Gastroesophageal sphincter (tissue), 4 donors: Measurements from ENCODE around the gene ARID5B. TPM values are rescaled to one million over a fixed set of nuclear protein-coding genes. Genes with fewer than 3 reads are reported as not detected.
A peak's percentile ranks its signal among the peaks of the same experiment; 100 is the strongest.

Experiments used
- ATAC-seq: fragments of 150-250 bp; one replicate; pipeline ENCODE4 v1.9.1; 2016; ENCODE audit warnings: mild to moderate bottlenecking, moderate library complexity
- H3K27ac ChIP-seq, 4 donors: fragments of 200-600 bp; sonication (generic) in 3 of 4; 1 replicate in 3 of 4; 2 replicates in 1 of 4; pipeline ENCODE4 v1.5.1; 2016 to 2019
- H3K27me3 ChIP-seq: fragments of 200-600 bp; sonication (generic); one replicate; pipeline ENCODE4 v1.5.1; 2019
- H3K36me3 ChIP-seq, 2 donors: fragments of 200-600 bp; sonication (generic); one replicate each; pipeline ENCODE4 v1.5.1; 2019; ENCODE audit warnings: control low read depth in 1 of 2
- H3K4me1 ChIP-seq, 3 donors: fragments of 200-600 bp; sonication (generic); 1 replicate in 2 of 3; 2 replicates in 1 of 3; pipeline ENCODE4 v1.5.1; 2016 to 2019; ENCODE audit warnings: control low read depth in 2 of 3
- H3K4me3 ChIP-seq, 2 donors: fragments of 200-600 bp; sonication (generic); one replicate each; pipeline ENCODE4 v1.5.1; 2019; ENCODE audit warnings: mild to moderate bottlenecking in 1 of 2, moderate library complexity in 1 of 2
- H3K9me3 ChIP-seq, 3 donors: fragments of 200-600 bp; sonication (generic); one replicate each; pipeline ENCODE4 v1.5.1; 2017 to 2019; ENCODE audit warnings: control low read depth in 2 of 3
- CTCF ChIP-seq, 4 experiments: fragments of 200-600 bp in 2 of 4; fragments of 450-650 bp in 2 of 4; sonication (generic) in 1 of 4; IDR thresholded peaks; one replicate each; pipeline ENCODE4 v1.5.1; 2017 to 2019; ENCODE audit warnings: antibody characterized with exemption in 4 of 4, mild to moderate bottlenecking in 2 of 4, moderate library complexity in 2 of 4
- EP300 ChIP-seq: sonication (generic); formaldehyde crosslinking; IDR thresholded peaks from one replicate; pipeline ENCODE4 v1.6.1; 2017; ENCODE audit warnings: antibody characterized with exemption, mild to moderate bottlenecking
- POLR2A ChIP-seq, 2 donors: fragments of 450-650 bp; IDR thresholded peaks; one replicate each; pipeline ENCODE4 v1.6.1; 2017; ENCODE audit warnings: antibody characterized with exemption in 2 of 2, mild to moderate bottlenecking in 2 of 2, moderate library complexity in 1 of 2
- POLR2AphosphoS5 ChIP-seq: sonication (generic); formaldehyde crosslinking; IDR thresholded peaks from one replicate; pipeline ENCODE4 v1.6.1; 2017; ENCODE audit warnings: antibody characterized with exemption
- WGBS, 2 donors: methylation state at CpG; one replicate each; pipeline ENCODE4 v1.1.5; 2018; ENCODE audit warnings: low coverage in 1 of 2; 5-methylcytosine and 5-hydroxymethylcytosine counted together
- total RNA-seq, 4 donors: library from RNA; depleted of rRNA; stranded (reverse); fragments of >200 nt; gene quantifications; one replicate each; pipeline ENCODE4 v1.1.0, GENCODE V29; 2016

The ARID5B gene
- total RNA-seq, 4 donors from 2014 or later, result 34.7 to 81.4 (median 62.5) TPM

- Histone ChIP-seq H3K27ac (peak overlapping the region in 3 of 4 donors; percentile 76 to 92 (median 82)), H3K4me1 (peaks cover 20 to 83% (median 26%) of the 10 kb centered on the region in 3 donors)
Measured at GRCh38 chr10:62053860-62054259, 152.4 kb downstream of the ARID5B start.

GRCh38 chr10:62054408-62054807 lies 152.9 kb downstream of the ARID5B start:
- peak overlapping the region; percentile 76 to 92 (median 82) for H3K27ac ChIP-seq
- H3K27me3 ChIP-seq, result no peaks in the 10 kb centered on the region
- peaks cover 0 to 20% of the 10 kb centered on the region in 2 donors for H3K36me3 ChIP-seq
- H3K4me3 ChIP-seq, result peak overlapping the region in 1 of 2 donors; percentile 1
- H3K9me3 ChIP-seq, result no peaks in the 10 kb centered on the region
- TF ChIP-seq EP300 (no peak), POLR2A (IDR thresholded peaks at IDR 0.05) (no peak), POLR2AphosphoS5 (no peak), CTCF (IDR thresholded peaks at IDR 0.05) (no peak)
- ATAC-seq, result no peak
- H3K4me1 ChIP-seq, result peaks cover 25 to 85% (median 32%) of the 10 kb centered on the region in 3 donors

More at GRCh38 chr10:62053860-62054259, 152.4 kb downstream of the ARID5B start:
- TF ChIP-seq CTCF (IDR thresholded peaks at IDR 0.05) (no peak), EP300 (no peak), POLR2AphosphoS5 (no peak), POLR2A (IDR thresholded peaks at IDR 0.05) (no peak)
- no peak for ATAC-seq
- Histone ChIP-seq H3K4me3 (peak overlapping the region in 1 of 2 donors; percentile 1), H3K36me3 (peaks cover 0 to 20% of the 10 kb centered on the region in 2 donors), H3K9me3 (no peaks in the 10 kb centered on the region), H3K27me3 (no peaks in the 10 kb centered on the region)
- 34 to 39% methylated on average over 2 of the region's 2 CpGs for WGBS, 2 donors

GRCh38 chr10:62054830-62055229 lies 153.3 kb downstream of the ARID5B start:
- ATAC-seq, result no peak
- Histone ChIP-seq H3K9me3 (no peaks in the 10 kb centered on the region), H3K27me3 (no peaks in the 10 kb centered on the region), H3K27ac (peak overlapping the region; percentile 76 to 92 (median 82)), H3K4me3 (peak overlapping the region in 1 of 2 donors; percentile 1), H3K36me3 (peaks cover 0 to 23% of the 10 kb centered on the region in 2 donors), H3K4me1 (peaks cover 28 to 89% (median 36%) of the 10 kb centered on the region in 3 donors)
- WGBS, 2 donors, result 56 to 67% methylated on average over 1 of the region's 1 CpG
- no peak for TF ChIP-seq POLR2AphosphoS5
- TF ChIP-seq EP300, result no peak
- TF ChIP-seq CTCF (IDR thresholded peaks at IDR 0.05), result no peak
- TF ChIP-seq POLR2A (IDR thresholded peaks at IDR 0.05), result no peak

- Histone ChIP-seq H3K36me3 (peaks cover 0 to 34% of the 10 kb centered on the region in 2 donors), H3K4me1 (peaks cover 30 to 92% (median 39%) of the 10 kb centered on the region in 3 donors), H3K9me3 (no peaks in the 10 kb centered on the region), H3K27ac (peak overlapping the region; percentile 76 to 92 (median 82)), H3K27me3 (no peaks in the 10 kb centered on the region), H3K4me3 (no peak overlapping the region)
- ATAC-seq, result no peak
- WGBS, 2 donors, result 53% methylated on average over 1 of the region's 2 CpGs; no CpG with 5 or more reads in 1 of the 2 donors
- TF ChIP-seq CTCF (IDR thresholded peaks at IDR 0.05), result no peak
- no peak for TF ChIP-seq EP300
- TF ChIP-seq POLR2A (IDR thresholded peaks at IDR 0.05), result no peak
- TF ChIP-seq POLR2AphosphoS5, result no peak
Measured at GRCh38 chr10:62056219-62056618, 154.7 kb downstream of the ARID5B start.

- Histone ChIP-seq H3K36me3 (peaks cover 0 to 38% of the 10 kb centered on the region in 2 donors), H3K27me3 (no peaks in the 10 kb centered on the region), H3K27ac (peak overlapping the region; percentile 76 to 92 (median 82)), H3K9me3 (no peaks in the 10 kb centered on the region), H3K4me1 (peaks cover 32 to 92% (median 39%) of the 10 kb centered on the region in 3 donors), H3K4me3 (peak overlapping the region in 1 of 2 donors; percentile 11)
- ATAC-seq, result no peak
- whole genome bisulfite sequencing, 2 donors, result 42 to 49% methylated on average over 3 of the region's 3 CpGs
- TF ChIP-seq POLR2AphosphoS5 (peak; percentile 10), EP300 (no peak)
Measured at GRCh38 chr10:62056698-62057097, 155.2 kb downstream of the ARID5B start.
